HepG2 (cell line): Measurements from ENCODE around the gene PSMB9. TPM values are rescaled to one million over a fixed set of nuclear protein-coding genes. Genes with fewer than 3 reads are reported as not detected.

ENCODE experiments used
- ADNP ChIP-seq: sonication (generic); formaldehyde crosslinking; IDR thresholded peaks from 2 replicates; pipeline ENCODE4 v1.4.0; 2020; ENCODE audit warnings: missing genetic modification reagents
- CCDC6 ChIP-seq: sonication (generic); formaldehyde crosslinking; IDR thresholded peaks from 2 replicates; pipeline ENCODE4 v1.8.1; 2022; ENCODE audit warnings: mild to moderate bottlenecking, missing genetic modification reagents, moderate library complexity
- IRX3 ChIP-seq: sonication (generic); formaldehyde crosslinking; IDR thresholded peaks from 2 replicates; pipeline ENCODE4 v1.8.1; 2023; ENCODE audit warnings: mild to moderate bottlenecking, low read depth, missing genetic modification reagents, borderline replicate concordance
- MATR3 ChIP-seq: sonication (generic); formaldehyde crosslinking; IDR thresholded peaks from 2 replicates; pipeline ENCODE4 v1.4.0; 2020; ENCODE audit warnings: missing genetic modification reagents
- MIXL1 ChIP-seq: IDR thresholded peaks from 2 replicates; pipeline ENCODE4 v1.6.1; 2016
- POLR2G ChIP-seq: fragments of 200-400 bp; formaldehyde crosslinking; IDR thresholded peaks from 2 replicates; pipeline ENCODE4 v1.6.1; 2018; ENCODE audit warnings: mild to moderate bottlenecking, low read depth, low read length, moderate library complexity
- ZFX ChIP-seq: sonication (generic); formaldehyde crosslinking; IDR thresholded peaks from 2 replicates; pipeline ENCODE4 v1.4.0; 2020; ENCODE audit warnings: mild to moderate bottlenecking, low read depth, missing genetic modification reagents, moderate library complexity
- ZNF180 ChIP-seq: sonication (generic); formaldehyde crosslinking; IDR thresholded peaks from 2 replicates; pipeline ENCODE4 v1.4.0; 2020; ENCODE audit warnings: low read depth, missing genetic modification reagents, borderline replicate concordance
- ZNF772 ChIP-seq: sonication (generic); formaldehyde crosslinking; IDR thresholded peaks from 2 replicates; pipeline ENCODE4 v1.5.0; 2020; ENCODE audit warnings: mild to moderate bottlenecking, missing genetic modification reagents
- polyA plus RNA-seq, 8 experiments: library from polyadenylated mRNA; depleted of rRNA in 3 of 8; stranded (reverse) in 7 of 8; unstranded in 1 of 8; fragments of >200 nt; fragmentation: Illumina TruSeq in 4 of 8; extraction: Trizol in 4 of 8; gene quantifications; 2 replicates each; pipeline versions ENCODE4 v1.2.1 to v1.2.3, GENCODE V29; 2011 to 2016; ENCODE audit warnings: low read depth in 4 of 8, missing spikeins in 1 of 8, mixed read lengths in 1 of 8; ENCODE audit not compliant: insufficient read depth in 1 of 8
- total RNA-seq, 5 experiments: library from RNA; depleted of rRNA; stranded (reverse); fragments of >200 nt; fragmentation: Illumina TruSeq; extraction: Trizol; gene quantifications; 2 replicates each; pipeline ENCODE4 v1.2.3, GENCODE V29; 2016; ENCODE audit warnings: low read depth in 1 of 5
- TF ChIP-seq, protein P1 (sequence below): IDR thresholded peaks from 2 replicates; pipeline ENCODE4 v1.4.0; 2020; ENCODE audit warnings: mild to moderate bottlenecking, missing genetic modification reagents
- TF ChIP-seq, protein P2 (sequence below): sonication (generic); formaldehyde crosslinking; IDR thresholded peaks from 2 replicates; pipeline ENCODE4 v1.5.0; 2020; ENCODE audit warnings: mild to moderate bottlenecking, missing genetic modification reagents, borderline replicate concordance
- TF ChIP-seq, protein P3 (sequence below): sonication (generic); formaldehyde crosslinking; IDR thresholded peaks from 2 replicates; pipeline ENCODE4 v1.8.0; 2022; ENCODE audit warnings: missing genetic modification reagents, mild to moderate bottlenecking, borderline replicate concordance
- TF ChIP-seq, protein P4 (sequence below): sonication (generic); formaldehyde crosslinking; IDR thresholded peaks from 2 replicates; pipeline ENCODE4 v1.4.0; 2020; ENCODE audit warnings: mild to moderate bottlenecking, missing genetic modification reagents
- TF ChIP-seq, protein P5 (sequence below): sonication (generic); formaldehyde crosslinking; IDR thresholded peaks from 2 replicates; pipeline ENCODE4 v1.4.0; 2020; ENCODE audit warnings: missing genetic modification reagents, borderline replicate concordance

Gene PSMB9
- total and polyA plus RNA-seq, 2 of the 13 experiments (the other 11 are each of a cell fraction or from before 2014, with no cell fraction given) = 15.6 to 16.0 TPM

DNA sequence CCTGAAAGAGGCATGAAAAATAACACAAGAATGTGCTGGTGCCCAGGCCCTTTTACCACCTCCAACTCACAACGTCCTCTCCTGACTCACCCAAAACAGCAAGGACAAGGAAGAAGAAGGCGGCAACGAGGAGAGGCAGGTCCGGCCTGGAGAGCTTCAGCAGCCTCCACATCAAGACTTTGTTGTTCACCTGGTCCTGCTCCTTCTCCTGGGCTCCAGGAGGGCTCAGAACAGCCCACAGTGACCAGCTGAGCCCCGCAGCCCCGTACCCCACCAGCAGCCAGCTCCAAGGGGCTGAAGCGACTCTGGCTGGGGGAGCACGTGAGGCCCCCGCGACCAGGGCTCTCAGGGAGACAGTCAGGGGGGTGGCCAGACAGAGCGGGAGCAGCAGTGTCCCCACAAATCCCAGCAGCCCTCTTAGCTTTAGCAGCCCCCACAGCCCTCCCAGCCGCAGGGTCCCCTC is 16.3 kb upstream of the PSMB9 start (continued):
- TF ChIP-seq, protein P1, sequence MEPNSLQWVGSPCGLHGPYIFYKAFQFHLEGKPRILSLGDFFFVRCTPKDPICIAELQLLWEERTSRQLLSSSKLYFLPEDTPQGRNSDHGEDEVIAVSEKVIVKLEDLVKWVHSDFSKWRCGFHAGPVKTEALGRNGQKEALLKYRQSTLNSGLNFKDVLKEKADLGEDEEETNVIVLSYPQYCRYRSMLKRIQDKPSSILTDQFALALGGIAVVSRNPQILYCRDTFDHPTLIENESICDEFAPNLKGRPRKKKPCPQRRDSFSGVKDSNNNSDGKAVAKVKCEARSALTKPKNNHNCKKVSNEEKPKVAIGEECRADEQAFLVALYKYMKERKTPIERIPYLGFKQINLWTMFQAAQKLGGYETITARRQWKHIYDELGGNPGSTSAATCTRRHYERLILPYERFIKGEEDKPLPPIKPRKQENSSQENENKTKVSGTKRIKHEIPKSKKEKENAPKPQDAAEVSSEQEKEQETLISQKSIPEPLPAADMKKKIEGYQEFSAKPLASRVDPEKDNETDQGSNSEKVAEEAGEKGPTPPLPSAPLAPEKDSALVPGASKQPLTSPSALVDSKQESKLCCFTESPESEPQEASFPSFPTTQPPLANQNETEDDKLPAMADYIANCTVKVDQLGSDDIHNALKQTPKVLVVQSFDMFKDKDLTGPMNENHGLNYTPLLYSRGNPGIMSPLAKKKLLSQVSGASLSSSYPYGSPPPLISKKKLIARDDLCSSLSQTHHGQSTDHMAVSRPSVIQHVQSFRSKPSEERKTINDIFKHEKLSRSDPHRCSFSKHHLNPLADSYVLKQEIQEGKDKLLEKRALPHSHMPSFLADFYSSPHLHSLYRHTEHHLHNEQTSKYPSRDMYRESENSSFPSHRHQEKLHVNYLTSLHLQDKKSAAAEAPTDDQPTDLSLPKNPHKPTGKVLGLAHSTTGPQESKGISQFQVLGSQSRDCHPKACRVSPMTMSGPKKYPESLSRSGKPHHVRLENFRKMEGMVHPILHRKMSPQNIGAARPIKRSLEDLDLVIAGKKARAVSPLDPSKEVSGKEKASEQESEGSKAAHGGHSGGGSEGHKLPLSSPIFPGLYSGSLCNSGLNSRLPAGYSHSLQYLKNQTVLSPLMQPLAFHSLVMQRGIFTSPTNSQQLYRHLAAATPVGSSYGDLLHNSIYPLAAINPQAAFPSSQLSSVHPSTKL = no peak
- TF ChIP-seq ZNF180 (no peak), ADNP (CRISPR knock-in tag) (no peak), MIXL1 (CRISPR knock-in tag) (no peak), ZNF772 (CRISPR knock-in tag) (no peak), POLR2G (no peak), ZFX (CRISPR knock-in tag) (no peak), IRX3 (CRISPR knock-in tag) (no peak), CCDC6 (0 out of 2 replicates have a peak, but pooled peaks have one; percentile 33), MATR3 (CRISPR knock-in tag) (no peak)
- TF ChIP-seq, protein P2, sequence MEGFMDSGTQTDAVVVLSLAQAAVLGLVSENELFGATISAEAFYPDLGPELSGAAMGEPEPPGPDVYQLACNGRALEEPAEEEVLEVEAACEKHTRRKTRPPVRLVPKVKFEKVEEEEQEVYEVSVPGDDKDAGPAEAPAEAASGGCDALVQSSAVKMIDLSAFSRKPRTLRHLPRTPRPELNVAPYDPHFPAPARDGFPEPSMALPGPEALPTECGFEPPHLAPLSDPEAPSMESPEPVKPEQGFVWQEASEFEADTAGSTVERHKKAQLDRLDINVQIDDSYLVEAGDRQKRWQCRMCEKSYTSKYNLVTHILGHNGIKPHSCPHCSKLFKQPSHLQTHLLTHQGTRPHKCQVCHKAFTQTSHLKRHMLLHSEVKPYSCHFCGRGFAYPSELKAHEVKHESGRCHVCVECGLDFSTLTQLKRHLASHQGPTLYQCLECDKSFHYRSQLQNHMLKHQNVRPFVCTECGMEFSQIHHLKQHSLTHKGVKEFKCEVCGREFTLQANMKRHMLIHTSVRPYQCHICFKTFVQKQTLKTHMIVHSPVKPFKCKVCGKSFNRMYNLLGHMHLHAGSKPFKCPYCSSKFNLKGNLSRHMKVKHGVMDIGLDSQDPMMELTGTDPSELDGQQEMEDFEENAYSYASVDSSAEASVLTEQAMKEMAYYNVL (CRISPR knock-in tag) = 0 out of 2 replicates have a peak, but pooled peaks have one; percentile 34
- TF ChIP-seq, protein P3, sequence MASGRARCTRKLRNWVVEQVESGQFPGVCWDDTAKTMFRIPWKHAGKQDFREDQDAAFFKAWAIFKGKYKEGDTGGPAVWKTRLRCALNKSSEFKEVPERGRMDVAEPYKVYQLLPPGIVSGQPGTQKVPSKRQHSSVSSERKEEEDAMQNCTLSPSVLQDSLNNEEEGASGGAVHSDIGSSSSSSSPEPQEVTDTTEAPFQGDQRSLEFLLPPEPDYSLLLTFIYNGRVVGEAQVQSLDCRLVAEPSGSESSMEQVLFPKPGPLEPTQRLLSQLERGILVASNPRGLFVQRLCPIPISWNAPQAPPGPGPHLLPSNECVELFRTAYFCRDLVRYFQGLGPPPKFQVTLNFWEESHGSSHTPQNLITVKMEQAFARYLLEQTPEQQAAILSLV (CRISPR knock-in tag) = peak; percentile 69; the same call in 1 of the 2 replicates
- TF ChIP-seq, protein P4, sequence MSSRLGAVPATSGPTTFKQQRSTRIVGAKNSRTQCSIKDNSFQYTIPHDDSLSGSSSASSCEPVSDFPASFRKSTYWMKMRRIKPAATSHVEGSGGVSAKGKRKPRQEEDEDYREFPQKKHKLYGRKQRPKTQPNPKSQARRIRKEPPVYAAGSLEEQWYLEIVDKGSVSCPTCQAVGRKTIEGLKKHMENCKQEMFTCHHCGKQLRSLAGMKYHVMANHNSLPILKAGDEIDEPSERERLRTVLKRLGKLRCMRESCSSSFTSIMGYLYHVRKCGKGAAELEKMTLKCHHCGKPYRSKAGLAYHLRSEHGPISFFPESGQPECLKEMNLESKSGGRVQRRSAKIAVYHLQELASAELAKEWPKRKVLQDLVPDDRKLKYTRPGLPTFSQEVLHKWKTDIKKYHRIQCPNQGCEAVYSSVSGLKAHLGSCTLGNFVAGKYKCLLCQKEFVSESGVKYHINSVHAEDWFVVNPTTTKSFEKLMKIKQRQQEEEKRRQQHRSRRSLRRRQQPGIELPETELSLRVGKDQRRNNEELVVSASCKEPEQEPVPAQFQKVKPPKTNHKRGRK (CRISPR knock-in tag) = no peak
- TF ChIP-seq, protein P5, sequence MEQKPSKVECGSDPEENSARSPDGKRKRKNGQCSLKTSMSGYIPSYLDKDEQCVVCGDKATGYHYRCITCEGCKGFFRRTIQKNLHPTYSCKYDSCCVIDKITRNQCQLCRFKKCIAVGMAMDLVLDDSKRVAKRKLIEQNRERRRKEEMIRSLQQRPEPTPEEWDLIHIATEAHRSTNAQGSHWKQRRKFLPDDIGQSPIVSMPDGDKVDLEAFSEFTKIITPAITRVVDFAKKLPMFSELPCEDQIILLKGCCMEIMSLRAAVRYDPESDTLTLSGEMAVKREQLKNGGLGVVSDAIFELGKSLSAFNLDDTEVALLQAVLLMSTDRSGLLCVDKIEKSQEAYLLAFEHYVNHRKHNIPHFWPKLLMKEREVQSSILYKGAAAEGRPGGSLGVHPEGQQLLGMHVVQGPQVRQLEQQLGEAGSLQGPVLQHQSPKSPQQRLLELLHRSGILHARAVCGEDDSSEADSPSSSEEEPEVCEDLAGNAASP (CRISPR knock-in tag) = no peak
